Activated CD8-positive, alpha-beta memory T cell treated with anti-CD3 and anti-CD28 coated beads, Interleukin-2, amount 50 U/mL, for 48 hours (primary cell): ENCODE data around the gene KIFAP3.
"Not testable (repeated sequence)": the region's sequence is repeated elsewhere in the genome, so short reads cannot be mapped to it uniquely, and the experiment has no call there.

Experiments
- DNase-seq: peaks from one replicate; pipeline ENCODE4 v3.0.0-alpha.2; 2020

Gene KIFAP3

GRCh38 chr1:170061676-170062075 lies 12.8 kb downstream of the KIFAP3 start:
- DNase-seq: not testable (repeated sequence)

GRCh38 chr1:170060015-170060520 lies 14.4 kb downstream of the KIFAP3 start:
- DNase-seq: not testable (repeated sequence)

- DNase-seq: no peak
These were observed 25.2 kb downstream of the KIFAP3 start for GRCh38 chr1:170049176-170049800.

GRCh38 chr1:170048515-170048914 lies 26.0 kb downstream of the KIFAP3 start:
- no peak for DNase-seq

GRCh38 chr1:170044187-170044586 lies 30.3 kb downstream of the KIFAP3 start:
- no peak for DNase-seq

- no peak for DNase-seq
These were observed 32.9 kb downstream of the KIFAP3 start for GRCh38 chr1:170041423-170042192.

GRCh38 chr1:170032531-170033280 lies 41.8 kb downstream of the KIFAP3 start:
- no peak for DNase-seq

- no peak for DNase-seq
These were observed 44.3 kb downstream of the KIFAP3 start for GRCh38 chr1:170030212-170030611.

GRCh38 chr1:170027760-170028159 lies 46.7 kb downstream of the KIFAP3 start:
- no peak for DNase-seq

GRCh38 chr1:170020859-170021258 lies 53.6 kb downstream of the KIFAP3 start:
- no peak for DNase-seq

GRCh38 chr1:170017478-170017877 lies 57.0 kb downstream of the KIFAP3 start:
- DNase-seq: no peak

- DNase-seq: no peak
These were observed 61.6 kb downstream of the KIFAP3 start for GRCh38 chr1:170012920-170013319.

- no peak for DNase-seq
These were observed 64.1 kb downstream of the KIFAP3 start for GRCh38 chr1:170010443-170010842.

- no peak for DNase-seq
These were observed 64.9 kb downstream of the KIFAP3 start for GRCh38 chr1:170009551-170009950.

- DNase-seq: not testable (repeated sequence)
These were observed 65.8 kb downstream of the KIFAP3 start for GRCh38 chr1:170008745-170009144.

GRCh38 chr1:170003270-170003835 lies 71.1 kb downstream of the KIFAP3 start:
- DNase-seq: not testable (repeated sequence)

GRCh38 chr1:170001266-170001665 lies 73.2 kb downstream of the KIFAP3 start:
- DNase-seq: no peak

GRCh38 chr1:169999761-170000160 lies 74.7 kb downstream of the KIFAP3 start:
- DNase-seq: no peak

- no peak for DNase-seq
These were observed 75.2 kb downstream of the KIFAP3 start for GRCh38 chr1:169999331-169999741.

GRCh38 chr1:169995993-169996392 lies 78.5 kb downstream of the KIFAP3 start:
- no peak for DNase-seq

GRCh38 chr1:169989246-169989645 lies 85.2 kb downstream of the KIFAP3 start:
- DNase-seq: no peak

- no peak for DNase-seq
These were observed 88.7 kb downstream of the KIFAP3 start for GRCh38 chr1:169985757-169986156.

GRCh38 chr1:169974067-169974466 lies 100.4 kb downstream of the KIFAP3 start:
- DNase-seq: no peak
